HL-60 (cell line): ENCODE data around the gene ADAM12.

ENCODE experiments used
- DNase-seq, 2 experiments: peaks; one replicate each; pipeline ENCODE4 v3.0.0-alpha.2; 2010 to 2020; ENCODE audit warnings: low read depth in 1 of 2, low spot score in 1 of 2
- H3K27ac ChIP-seq: fragments of 250-450 bp; sonication (Bioruptor Pico); replicated peaks from 2 replicates; pipeline ENCODE4 v1.5.1; 2020; ENCODE audit warnings: mild to moderate bottlenecking, moderate library complexity
- H3K27me3 ChIP-seq: fragments of 250-450 bp; sonication (Bioruptor Pico); 2 replicates; pipeline ENCODE4 v1.5.1; 2021; ENCODE audit warnings: mild to moderate bottlenecking, moderate library complexity; ENCODE audit not compliant: insufficient read depth, poor library complexity, severe bottlenecking
- H3K4me3 ChIP-seq: replicated peaks from 2 replicates; pipeline ENCODE4 v1.5.1; 2011; ENCODE audit warnings: mild to moderate bottlenecking, control low read depth, low read length; ENCODE audit not compliant: insufficient read depth
- CTCF ChIP-seq: IDR thresholded peaks from one replicate; pipeline ENCODE4 v1.5.1; 2011; ENCODE audit warnings: low read length, control low read depth, inconsistent platforms; ENCODE audit not compliant: insufficient read depth
- GABPA ChIP-seq: IDR thresholded peaks from 2 replicates; pipeline ENCODE4 v1.6.1; 2012; ENCODE audit warnings: low read depth
- POLR2AphosphoS5 ChIP-seq: IDR thresholded peaks from 2 replicates; pipeline ENCODE4 v1.6.1; 2012; ENCODE audit warnings: low read depth
- REST ChIP-seq: IDR thresholded peaks from 2 replicates; pipeline ENCODE4 v1.6.1; 2012; ENCODE audit warnings: low read depth; ENCODE audit not compliant: insufficient replicate concordance
- SPI1 ChIP-seq: IDR thresholded peaks from 2 replicates; pipeline ENCODE4 v1.6.1; 2012; ENCODE audit warnings: low read depth, mild to moderate bottlenecking, borderline replicate concordance

The ADAM12 gene

GRCh38 chr10:126156012-126156411 lies 232.3 kb downstream of the ADAM12 start:
- DNase-seq, result no peak
- H3K27me3 ChIP-seq, result no peaks in the 10 kb centered on the region
- TF ChIP-seq REST (no peak), GABPA (no peak), CTCF (no peak), SPI1 (no peak), POLR2AphosphoS5 (no peak)
- H3K4me3 ChIP-seq, result no peak overlapping the region
- no peak overlapping the region for H3K27ac ChIP-seq

GRCh38 chr10:126155528-126155927 lies 232.7 kb downstream of the ADAM12 start:
- TF ChIP-seq SPI1 (no peak), POLR2AphosphoS5 (no peak), REST (no peak), GABPA (no peak), CTCF (no peak)
- Histone ChIP-seq H3K4me3 (no peak overlapping the region), H3K27me3 (no peaks in the 10 kb centered on the region), H3K27ac (no peak overlapping the region)
- DNase-seq, result no peak

- DNase-seq, result no peak
- TF ChIP-seq REST, result no peak
- no peak for TF ChIP-seq POLR2AphosphoS5
- no peak for TF ChIP-seq SPI1
- TF ChIP-seq CTCF, result no peak
- no peak for TF ChIP-seq GABPA
- no peak overlapping the region for H3K27ac ChIP-seq
- no peaks in the 10 kb centered on the region for H3K27me3 ChIP-seq
- H3K4me3 ChIP-seq, result no peak overlapping the region
Measured at GRCh38 chr10:126153711-126154628, 234.3 kb downstream of the ADAM12 start.
